Fibroblast of mammary gland (primary cell): ENCODE data around the gene AP4S1.

Source experiments
- DNase-seq: peaks from one replicate; pipeline ENCODE4 v3.0.0-alpha.2; 2010; ENCODE audit warnings: low read depth
- H3K4me3 ChIP-seq: 2 replicates; pipeline ENCODE4 v1.5.1; 2011; ENCODE audit warnings: low read depth, mild to moderate bottlenecking, low read length, moderate library complexity; ENCODE audit not compliant: control insufficient read depth
- CTCF ChIP-seq: conservative IDR thresholded peaks from 2 replicates; pipeline ENCODE4 v1.5.1; 2011; ENCODE audit warnings: low read depth, low read length, inconsistent platforms; ENCODE audit not compliant: control insufficient read depth, insufficient read depth

AP4S1 gene

GRCh38 chr14:31128601-31129526 lies 103.4 kb downstream of the AP4S1 start:
- TF ChIP-seq CTCF, result no peak

GRCh38 chr14:31133133-31133532 lies 107.7 kb downstream of the AP4S1 start:
- no peak for DNase-seq
- TF ChIP-seq CTCF, result no peak

More at GRCh38 chr14:31128601-31129526, 103.4 kb downstream of the AP4S1 start:
- DNase-seq, result no peak
- H3K4me3 ChIP-seq, result no peak overlapping the region

GRCh38 chr14:31137214-31137889 lies 111.9 kb downstream of the AP4S1 start:
- no peak overlapping the region for H3K4me3 ChIP-seq
- no peak for TF ChIP-seq CTCF
- DNase-seq, result no peak

More at GRCh38 chr14:31133133-31133532, 107.7 kb downstream of the AP4S1 start:
- H3K4me3 ChIP-seq, result no peak overlapping the region

GRCh38 chr14:31138301-31138700 lies 112.9 kb downstream of the AP4S1 start:
- no peak for TF ChIP-seq CTCF
- no peak overlapping the region for H3K4me3 ChIP-seq

GRCh38 chr14:31139301-31139847 lies 113.9 kb downstream of the AP4S1 start:
- H3K4me3 ChIP-seq, result no peak overlapping the region
- no peak for DNase-seq
- no peak for TF ChIP-seq CTCF

More at GRCh38 chr14:31138301-31138700, 112.9 kb downstream of the AP4S1 start:
- no peak for DNase-seq

- no peak for DNase-seq
- no peak overlapping the region for H3K4me3 ChIP-seq
- TF ChIP-seq CTCF, result no peak
Observed at GRCh38 chr14:31142455-31143087, 117.1 kb downstream of the AP4S1 start.
